HEK293 (cell line): ENCODE measurements around the gene FRMPD2.

Experiments
- CTCF ChIA-PET: fragments of 350-600 bp; formaldehyde crosslinking; extraction: SDS; loops from one replicate; lab custom pipeline; 2021; ENCODE audit warnings: antibody characterized with exemption; lab: Yijun Ruan, JAX
- POLR2A ChIA-PET: fragments of 300-600 bp; formaldehyde crosslinking; extraction: SDS; loops from one replicate; lab custom pipeline; 2020; ENCODE audit warnings: antibody characterized with exemption, inconsistent platforms; lab: Yijun Ruan, JAX
- H3K27ac ChIP-seq: fragments of 200-500 bp; sonication (Bioruptor generic); 2 replicates; pipeline ENCODE4 v1.5.1; 2014; ENCODE audit warnings: low read depth, low read length, control low read depth, inconsistent platforms; ENCODE audit errors: extremely low read depth
- H3K36me3 ChIP-seq, 2 experiments: fragments of 200-500 bp in 1 of 2; sonication (Bioruptor generic) in 1 of 2; 1 replicate in 1 of 2; 2 replicates in 1 of 2; pipeline ENCODE4 v1.5.1; 2014 to 2017; ENCODE audit warnings: inconsistent platforms in 2 of 2, low read length in 2 of 2; ENCODE audit not compliant: control insufficient read depth in 2 of 2, insufficient read depth in 1 of 2
- H3K4me1 ChIP-seq: fragments of 200-500 bp; sonication (Bioruptor generic); 2 replicates; pipeline ENCODE4 v1.5.1; 2014; ENCODE audit warnings: mild to moderate bottlenecking, low read length, inconsistent platforms; ENCODE audit not compliant: control insufficient read depth, insufficient read depth
- H3K4me3 ChIP-seq: 2 replicates; pipeline ENCODE4 v1.5.1; 2011; ENCODE audit warnings: low read depth, mild to moderate bottlenecking, control low read depth, low read length, moderate library complexity
- H3K9me3 ChIP-seq: fragments of 200-500 bp; sonication (Bioruptor generic); 2 replicates; pipeline ENCODE4 v1.5.1; 2014; ENCODE audit warnings: low read depth, low read length, inconsistent platforms; ENCODE audit not compliant: control insufficient read depth, insufficient read depth
- WT1 ChIP-seq: fragments of 450-650 bp; formaldehyde crosslinking; IDR thresholded peaks from 2 replicates; pipeline ENCODE4 v1.5.1; 2016; ENCODE audit warnings: missing biosample characterization, missing genetic modification characterization
- YY1 ChIP-seq: fragments of 450-650 bp; formaldehyde crosslinking; IDR thresholded peaks from 2 replicates; pipeline ENCODE4 v1.5.1; 2018; ENCODE audit warnings: missing biosample characterization, missing genetic modification characterization
- ZEB2 ChIP-seq: fragments of 450-650 bp; formaldehyde crosslinking; IDR thresholded peaks from 2 replicates; pipeline ENCODE4 v1.5.1; 2016; ENCODE audit warnings: missing biosample characterization, missing genetic modification characterization
- ZFP3 ChIP-seq: fragments of 450-650 bp; formaldehyde crosslinking; IDR thresholded peaks from 2 replicates; pipeline ENCODE4 v1.5.1; 2016; ENCODE audit warnings: low read depth, missing biosample characterization, missing genetic modification characterization
- ZFP37 ChIP-seq: fragments of 450-650 bp; formaldehyde crosslinking; IDR thresholded peaks from 2 replicates; pipeline ENCODE4 v1.5.1; 2016; ENCODE audit warnings: missing biosample characterization, missing genetic modification characterization
- ZNF112 ChIP-seq: fragments of 450-650 bp; formaldehyde crosslinking; IDR thresholded peaks from 2 replicates; pipeline ENCODE4 v1.5.0; 2017; ENCODE audit warnings: missing biosample characterization, missing genetic modification characterization
- ZNF121 ChIP-seq: fragments of 450-650 bp; formaldehyde crosslinking; IDR thresholded peaks from 2 replicates; pipeline ENCODE4 v1.5.1; 2016; ENCODE audit warnings: missing biosample characterization, missing genetic modification characterization
- ZNF132 ChIP-seq: fragments of 450-650 bp; formaldehyde crosslinking; IDR thresholded peaks from 2 replicates; pipeline ENCODE4 v1.5.1; 2017; ENCODE audit warnings: missing biosample characterization, missing genetic modification characterization, borderline replicate concordance
- ZNF146 ChIP-seq: fragments of 450-650 bp; formaldehyde crosslinking; IDR thresholded peaks from 2 replicates; pipeline ENCODE4 v1.5.1; 2016; ENCODE audit warnings: missing biosample characterization, missing genetic modification characterization
- ZNF148 ChIP-seq: fragments of 450-650 bp; formaldehyde crosslinking; IDR thresholded peaks from 2 replicates; pipeline ENCODE4 v1.5.0; 2017; ENCODE audit warnings: missing biosample characterization, missing genetic modification characterization, borderline replicate concordance
- ZNF266 ChIP-seq: fragments of 450-650 bp; formaldehyde crosslinking; IDR thresholded peaks from 2 replicates; pipeline ENCODE4 v1.5.1; 2016; ENCODE audit warnings: missing biosample characterization, missing genetic modification characterization, low read depth
- ZNF510 ChIP-seq: fragments of 450-650 bp; formaldehyde crosslinking; IDR thresholded peaks from 2 replicates; pipeline ENCODE4 v1.5.1; 2018; ENCODE audit warnings: mild to moderate bottlenecking, missing genetic modification characterization, missing biosample characterization; ENCODE audit not compliant: insufficient replicate concordance
- ZNF76 ChIP-seq: fragments of 450-650 bp; formaldehyde crosslinking; IDR thresholded peaks from 2 replicates; pipeline ENCODE4; 2016; ENCODE audit warnings: low read depth, missing biosample characterization, missing genetic modification characterization, borderline replicate concordance
- ZNF792 ChIP-seq: fragments of 450-650 bp; formaldehyde crosslinking; IDR thresholded peaks from 2 replicates; pipeline ENCODE4 v1.5.1; 2016; ENCODE audit warnings: missing biosample characterization, missing genetic modification characterization
- ZSCAN23 ChIP-seq: fragments of 450-650 bp; formaldehyde crosslinking; IDR thresholded peaks from 2 replicates; pipeline ENCODE4 v1.5.1; 2016; ENCODE audit warnings: missing biosample characterization, missing genetic modification characterization
- ZSCAN5A ChIP-seq: fragments of 450-650 bp; formaldehyde crosslinking; IDR thresholded peaks from 2 replicates; pipeline ENCODE4 v1.5.1; 2016; ENCODE audit warnings: missing biosample characterization, missing genetic modification characterization

Gene FRMPD2

DNA sequence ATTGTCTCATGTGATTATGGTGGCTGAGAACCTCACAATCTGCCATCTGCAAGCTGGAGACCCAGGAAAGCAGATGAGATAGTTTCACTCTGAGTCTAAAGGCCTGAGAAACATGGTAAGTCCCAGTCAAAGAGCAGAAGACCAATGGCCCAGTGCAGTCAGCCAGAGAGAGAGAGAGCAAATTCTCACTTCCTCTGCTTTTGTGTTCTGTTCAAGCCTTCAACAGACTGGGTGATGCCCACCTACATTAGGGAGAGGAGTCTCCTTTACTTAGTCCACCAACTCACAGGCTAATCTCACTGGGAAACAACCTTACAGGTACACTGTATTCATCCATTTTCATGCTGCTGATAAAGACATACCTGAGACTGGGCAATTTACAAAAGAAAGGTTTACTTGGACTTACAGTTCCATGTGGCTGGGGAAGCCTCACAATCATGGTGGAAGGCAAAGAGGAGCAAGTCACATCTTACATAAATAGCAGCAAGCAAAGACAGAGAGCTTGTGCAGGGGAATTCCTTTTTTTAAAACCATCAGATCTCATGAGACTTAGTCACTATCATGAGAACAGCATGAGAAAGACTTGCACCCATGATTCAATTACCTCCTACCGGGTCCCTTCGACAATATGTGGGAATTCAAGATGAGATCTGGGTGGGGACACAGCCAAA is 4.7 kb upstream of the FRMPD2 start:
- TF ChIP-seq ZNF792 (tag by site-specific recombination) (no peak), ZNF112 (no peak), ZNF266 (tag by site-specific recombination) (no peak)
- Histone ChIP-seq H3K36me3 (no peaks in the 10 kb centered on the region), H3K4me3 (no peak overlapping the region), H3K9me3 (no peaks in the 10 kb centered on the region), H3K4me1 (no peaks in the 10 kb centered on the region), H3K27ac (no peak overlapping the region)
- CTCF ChIA-PET = no interaction called here
- POLR2A ChIA-PET = no interaction called here

DNA sequence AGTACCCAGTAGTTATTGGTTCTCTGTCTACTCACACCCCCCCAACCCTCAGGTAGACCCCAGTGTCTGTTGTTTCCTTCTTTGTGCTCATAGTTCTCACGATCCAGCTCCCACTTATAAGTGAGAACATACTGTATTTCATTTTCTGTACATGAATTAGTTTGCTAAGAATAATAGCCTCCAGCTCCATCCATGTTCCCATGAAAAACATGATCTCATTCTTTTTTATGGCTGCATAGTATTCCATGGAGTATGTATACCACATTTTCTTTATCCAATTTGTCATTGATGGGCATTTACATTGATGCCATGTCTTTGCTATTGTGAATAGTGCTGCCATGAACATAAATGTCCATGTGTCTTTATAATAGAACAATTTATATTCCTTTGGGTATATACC is 2.6 kb upstream of the FRMPD2 start:
- no peaks in the 10 kb centered on the region for H3K9me3 ChIP-seq
- H3K36me3 ChIP-seq = no peaks in the 10 kb centered on the region
- no peak overlapping the region for H3K4me3 ChIP-seq
- no peak overlapping the region for H3K27ac ChIP-seq
- TF ChIP-seq ZNF510 (tag by site-specific recombination) (no peak), ZNF146 (tag by site-specific recombination) (0 out of 2 replicates have a peak, but pooled peaks have one; percentile 60), ZFP37 (tag by site-specific recombination) (no peak)
- ChIA-PET POLR2A (no interaction called here), CTCF (no interaction called here)
- H3K4me1 ChIP-seq = no peaks in the 10 kb centered on the region

GRCh38 chr10:48273741-48274140 is 755 bp downstream of the FRMPD2 start:
- no peaks in the 10 kb centered on the region for H3K4me1 ChIP-seq
- no peaks in the 10 kb centered on the region for H3K9me3 ChIP-seq
- POLR2A ChIA-PET = no interaction called here
- CTCF ChIA-PET = no interaction called here
- no peak overlapping the region for H3K27ac ChIP-seq
- TF ChIP-seq ZNF132 = no peak
- no peak for TF ChIP-seq ZNF148 (tag by site-specific recombination)
- TF ChIP-seq YY1 (tag by site-specific recombination) = no peak
- no peak for TF ChIP-seq ZFP3 (tag by site-specific recombination)
- TF ChIP-seq ZNF76 = no peak
- TF ChIP-seq ZNF121 = no peak
- TF ChIP-seq ZSCAN23 (tag by site-specific recombination) = no peak
- no peak for TF ChIP-seq ZSCAN5A (tag by site-specific recombination)
- no peak for TF ChIP-seq ZEB2 (tag by site-specific recombination)
- H3K4me3 ChIP-seq = no peak overlapping the region
- H3K36me3 ChIP-seq = no peaks in the 10 kb centered on the region

DNA sequence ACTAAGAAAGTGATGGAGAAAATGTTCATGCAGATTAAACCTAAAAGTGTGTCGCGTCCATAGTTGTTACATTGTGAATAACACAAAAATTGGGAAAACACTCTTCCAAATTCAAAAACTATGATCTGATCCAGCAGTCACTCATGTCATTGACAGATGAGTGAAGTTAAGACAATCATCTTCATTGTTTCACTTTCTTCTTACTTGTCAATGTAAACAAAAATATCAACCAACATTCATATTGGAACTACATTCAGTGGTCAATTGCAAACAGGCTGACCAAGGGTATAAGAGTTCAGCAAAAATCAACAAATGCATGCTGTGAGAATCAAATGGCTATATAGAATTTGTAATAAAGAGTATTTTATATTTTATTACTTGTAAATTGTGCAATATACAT is 1.8 kb downstream of the FRMPD2 start:
- ChIA-PET CTCF (no interaction called here), POLR2A (no interaction called here)
- no peaks in the 10 kb centered on the region for H3K4me1 ChIP-seq
- no peak for TF ChIP-seq WT1 (tag by site-specific recombination)
- no peak overlapping the region for H3K4me3 ChIP-seq
- H3K36me3 ChIP-seq = no peaks in the 10 kb centered on the region
- H3K27ac ChIP-seq = no peak overlapping the region
- H3K9me3 ChIP-seq = no peaks in the 10 kb centered on the region
